IPS-NIHi11 (cell line): ENCODE results near the gene FANCC.

Experiments used
- DNase-seq: peaks from one replicate; pipeline ENCODE4 v3.0.0; 2012; ENCODE audit warnings: mixed read lengths, low spot score

The FANCC gene

DNA sequence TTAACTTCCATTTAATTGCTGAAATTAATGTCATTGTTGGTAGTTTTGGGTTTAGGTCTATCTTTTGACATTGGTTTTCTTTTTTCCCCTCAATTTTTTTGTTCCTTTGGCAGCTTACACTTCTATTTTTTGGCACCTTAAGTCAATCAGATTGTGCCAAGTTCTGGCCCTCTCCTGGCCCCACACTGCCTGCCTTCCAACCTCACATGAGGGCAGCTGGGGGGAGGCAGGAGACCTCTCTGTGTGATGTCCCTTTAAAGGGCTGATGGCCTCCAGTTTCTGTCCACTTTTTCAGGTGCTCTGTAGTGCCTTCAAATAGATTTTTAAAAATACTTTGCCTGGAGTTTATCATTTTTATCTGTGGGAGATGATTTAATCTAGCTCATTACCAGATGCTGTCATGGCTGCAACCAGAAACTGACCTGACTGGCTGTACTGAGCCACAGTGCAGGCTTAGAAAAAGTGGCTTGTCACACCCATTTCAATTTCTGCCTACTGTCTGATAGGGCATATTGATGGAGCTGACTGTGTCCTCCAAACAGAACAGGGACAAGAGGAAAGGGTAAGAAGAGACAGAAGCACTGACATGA, 196.6 kb downstream of the FANCC start:
- no peak for DNase-seq

DNA sequence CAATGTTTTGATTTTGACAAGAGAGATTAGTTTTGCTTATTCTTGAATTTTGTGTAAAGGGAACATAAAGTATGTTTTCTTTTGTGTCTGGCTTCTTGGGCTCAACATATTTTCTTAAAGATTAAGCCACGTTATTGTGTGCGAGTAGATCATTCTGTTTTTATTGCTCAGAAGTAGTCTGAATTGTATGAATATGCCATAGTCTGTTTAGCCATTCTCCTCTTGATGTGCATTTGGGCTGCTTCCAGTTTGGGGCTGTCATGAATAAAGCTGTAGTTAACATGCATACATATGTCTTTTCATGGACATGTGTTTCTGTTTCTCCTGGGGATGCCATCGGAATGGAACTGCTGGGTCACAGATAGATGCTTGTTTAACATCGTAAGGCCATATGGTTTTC, 198.9 kb downstream of the FANCC start:
- DNase-seq = no peak

- no peak for DNase-seq
Measured at GRCh38 chr9:95116808-95117204, 200.7 kb downstream of the FANCC start.

DNA sequence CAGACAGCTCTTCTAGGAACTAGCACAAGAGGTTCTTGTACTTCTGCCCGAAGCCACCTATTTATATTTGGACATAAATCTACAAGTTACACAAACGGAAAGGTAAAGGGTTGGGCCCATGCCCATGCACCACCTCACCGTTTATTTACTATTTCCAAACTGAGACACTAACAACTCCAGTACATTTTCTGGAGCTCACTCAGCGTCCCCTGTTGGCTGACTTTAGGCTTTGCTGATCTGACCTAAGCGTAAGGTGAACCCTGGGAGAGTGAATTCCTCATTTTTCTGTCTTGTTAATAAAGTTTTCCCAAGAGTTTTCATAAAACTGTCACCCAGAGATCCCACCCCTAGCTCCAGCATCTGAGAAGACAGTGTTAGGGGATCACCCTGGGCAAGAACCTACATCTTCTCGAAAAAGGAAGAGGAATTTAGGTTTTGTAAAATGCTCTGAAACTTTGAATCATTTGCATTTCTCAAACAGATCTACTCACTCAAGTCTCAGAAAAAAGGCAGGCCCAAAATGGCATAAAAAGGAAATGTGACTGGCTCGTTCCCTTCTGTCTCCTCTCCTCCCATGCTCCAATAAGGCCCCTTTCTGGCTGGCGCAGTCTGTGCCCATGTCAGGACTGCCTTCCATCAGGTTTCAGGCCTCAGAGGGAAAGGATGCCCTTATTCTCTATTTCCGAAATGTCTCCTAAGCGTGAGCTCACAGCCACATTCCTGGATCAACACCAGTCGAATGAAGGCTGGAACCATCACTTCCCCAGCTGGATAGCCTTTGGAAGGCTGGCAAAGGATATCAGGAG, 201.3 kb downstream of the FANCC start:
- DNase-seq = no peak

GRCh38 chr9:95115104-95115503, 202.4 kb downstream of the FANCC start:
- DNase-seq = no peak

DNA sequence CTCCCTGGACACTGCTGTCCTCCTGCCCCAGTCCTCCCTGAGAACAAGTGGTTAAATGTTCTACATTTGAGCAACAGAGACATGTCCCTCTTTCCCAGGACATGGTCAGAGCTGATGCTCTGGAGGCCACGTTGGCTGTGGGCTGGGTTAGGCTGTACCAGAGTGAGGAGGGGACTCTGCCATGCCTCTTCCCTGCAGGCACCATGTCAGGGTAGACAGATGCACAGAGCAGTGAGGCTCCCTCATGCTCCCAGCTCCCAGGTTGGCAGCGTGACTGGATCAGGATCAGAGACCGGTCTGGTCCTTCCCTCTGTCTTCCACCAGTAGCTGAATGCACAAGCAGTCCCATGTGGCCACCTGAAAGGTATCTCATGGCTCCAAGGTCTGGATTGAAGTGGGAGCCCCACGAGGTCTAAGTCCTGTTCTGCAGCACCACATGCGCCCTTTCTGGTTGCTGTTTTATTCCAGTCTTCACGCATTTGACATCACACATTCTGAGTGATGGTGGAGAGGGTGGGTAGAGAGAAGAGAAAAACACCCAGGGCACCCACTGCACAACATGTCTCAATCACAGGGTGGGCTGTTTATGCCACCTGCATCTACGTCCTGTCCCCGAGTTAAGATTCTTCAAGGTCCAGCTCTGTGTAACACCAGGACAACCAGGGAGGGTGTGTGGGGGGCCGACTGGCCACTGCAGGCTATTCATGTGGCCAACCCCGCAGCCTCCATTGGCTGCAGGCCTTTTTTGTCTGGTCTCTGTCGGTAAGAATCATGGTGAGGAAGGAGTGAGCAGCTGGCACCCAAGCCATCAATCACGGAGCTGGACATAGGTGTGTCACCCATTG, 204.9 kb downstream of the FANCC start:
- DNase-seq = no peak

DNA sequence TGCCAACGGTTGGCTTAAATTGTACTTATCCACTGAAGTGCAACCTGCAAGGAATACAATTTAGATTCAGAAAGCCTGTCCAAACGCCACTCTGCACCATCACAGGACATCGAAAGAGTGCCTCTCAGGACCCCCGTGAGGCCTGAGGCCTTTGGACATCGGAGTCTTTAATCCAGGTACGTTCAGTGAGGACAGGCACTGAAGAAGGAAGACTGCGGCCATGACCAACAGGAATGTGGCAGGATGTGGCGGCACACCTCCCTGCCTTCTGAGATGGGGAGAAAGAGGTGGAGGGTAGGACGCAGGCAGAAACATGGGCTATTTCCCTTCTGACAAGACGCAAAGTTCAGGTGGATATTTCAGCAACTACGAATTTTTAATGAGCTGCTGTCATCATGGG, 205.8 kb downstream of the FANCC start:
- no peak for DNase-seq

DNA sequence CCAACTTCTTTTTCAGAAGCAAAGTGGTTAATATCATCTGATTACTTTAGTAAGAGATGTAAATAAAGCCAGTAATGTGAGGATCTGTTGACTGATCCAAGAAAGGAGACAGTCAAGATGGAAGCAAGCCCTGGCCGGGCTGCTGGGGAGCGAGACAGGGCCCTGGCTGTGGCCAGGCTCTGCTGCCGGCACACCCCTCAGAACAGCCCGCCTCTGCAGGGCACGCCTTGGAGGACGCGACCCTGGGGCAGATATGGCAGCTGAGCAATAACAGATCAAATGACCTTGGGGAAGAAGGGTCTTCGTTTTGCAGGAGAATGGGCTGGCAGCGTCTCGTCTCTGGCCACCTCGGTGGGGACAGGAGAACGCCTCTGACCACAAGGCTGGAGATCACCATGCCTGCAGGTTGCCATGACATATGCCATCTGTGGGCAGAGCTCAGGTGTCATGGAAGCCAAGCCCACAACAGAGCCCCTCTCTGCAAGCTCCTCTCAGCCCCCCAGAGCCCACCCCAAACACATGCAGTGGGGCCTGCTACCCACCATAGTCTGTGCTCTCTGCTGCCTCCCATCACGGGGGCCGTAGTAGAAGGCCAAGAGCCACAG, 206.5 kb downstream of the FANCC start:
- DNase-seq = no peak

- DNase-seq = no peak
Measured at GRCh38 chr9:95109456-95109855, 208.1 kb downstream of the FANCC start.

DNA sequence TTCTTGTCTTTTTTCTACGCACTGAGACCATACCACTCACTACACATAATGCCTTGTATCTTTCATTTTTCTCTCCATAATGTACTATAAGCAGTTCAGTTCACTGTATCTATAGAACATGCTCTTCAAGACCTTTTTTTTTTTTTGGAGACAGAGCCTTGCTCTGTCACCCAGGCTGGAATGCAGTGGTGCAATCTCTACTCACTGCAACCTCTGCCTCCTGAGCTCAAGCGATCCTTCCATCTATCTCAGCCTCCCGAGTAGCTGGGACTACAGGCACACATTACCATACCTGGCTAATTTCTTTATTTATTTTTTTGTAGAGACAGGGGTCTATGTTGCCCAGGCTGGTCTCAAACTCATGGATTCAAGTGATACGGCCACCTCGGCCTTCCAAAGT, 208.7 kb downstream of the FANCC start:
- DNase-seq = no peak

DNA sequence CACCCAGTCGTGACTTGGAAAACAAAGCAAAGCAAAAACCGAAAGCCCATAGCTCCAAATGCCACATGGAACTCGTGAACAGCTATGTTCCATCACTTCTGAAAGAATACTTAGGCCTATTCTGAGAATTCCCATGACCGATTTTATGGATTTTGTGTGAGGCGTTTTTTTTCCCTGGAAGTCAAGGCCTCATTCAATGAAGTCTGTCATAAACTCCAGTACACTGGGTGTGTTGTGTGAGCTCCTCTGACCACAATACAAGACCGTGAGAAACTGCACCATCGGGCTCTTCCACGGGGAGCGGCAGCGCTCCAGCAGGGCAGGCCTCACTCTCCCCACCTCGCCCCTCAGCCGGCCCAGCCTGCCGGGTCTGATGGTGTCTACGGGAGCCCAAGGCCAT, 209.5 kb downstream of the FANCC start:
- DNase-seq = no peak

- no peak for DNase-seq
Measured at GRCh38 chr9:95107001-95107749, 210.3 kb downstream of the FANCC start.

GRCh38 chr9:95105519-95106287, 211.8 kb downstream of the FANCC start:
- DNase-seq = no peak

DNA sequence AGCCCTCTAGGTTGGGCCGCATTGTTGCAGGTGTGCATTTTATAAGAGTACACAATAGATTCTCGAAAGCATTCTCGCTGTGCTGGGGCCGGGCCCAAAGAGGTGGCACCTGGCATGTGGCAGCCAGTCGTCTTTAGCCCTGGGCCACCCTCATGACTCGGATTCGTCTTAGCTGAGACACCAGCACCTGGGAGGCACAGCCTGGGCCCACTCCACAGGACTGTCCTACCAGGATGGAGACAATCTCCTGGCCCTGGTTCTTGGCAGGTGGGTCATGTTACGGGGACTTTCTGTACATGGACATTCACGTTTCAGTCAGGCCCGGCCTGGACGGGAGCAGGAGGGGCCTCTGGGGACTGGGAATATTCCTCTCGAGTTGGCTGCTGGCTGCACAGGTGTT, 212.5 kb downstream of the FANCC start:
- no peak for DNase-seq

GRCh38 chr9:95104581-95104960, 212.9 kb downstream of the FANCC start:
- no peak for DNase-seq

- DNase-seq = no peak
Measured at GRCh38 chr9:95103871-95104580, 213.5 kb downstream of the FANCC start.

- no peak for DNase-seq
Measured at GRCh38 chr9:95103281-95103771, 214.2 kb downstream of the FANCC start.

DNA sequence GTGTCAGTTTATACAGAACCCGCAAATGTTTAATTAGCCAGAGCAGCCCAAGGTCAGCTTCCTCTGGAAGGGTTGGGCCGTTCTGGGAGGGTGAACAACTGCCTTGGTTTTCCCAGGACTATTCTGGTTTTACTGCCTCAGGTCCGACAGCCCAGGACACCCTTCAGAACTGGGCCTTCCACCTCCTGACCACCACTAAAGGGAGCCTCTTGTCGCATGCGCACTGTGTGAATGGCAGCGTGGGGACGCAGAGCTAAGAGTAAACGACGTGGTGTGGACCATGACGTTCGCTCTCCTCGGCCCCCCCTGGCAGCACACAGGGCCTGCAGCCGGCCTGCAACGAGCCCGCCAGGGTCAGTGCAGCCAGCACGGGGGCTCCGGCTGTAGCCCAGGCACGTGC, 214.9 kb downstream of the FANCC start:
- DNase-seq = no peak

GRCh38 chr9:95102001-95102433, 215.5 kb downstream of the FANCC start:
- DNase-seq = no peak

DNA sequence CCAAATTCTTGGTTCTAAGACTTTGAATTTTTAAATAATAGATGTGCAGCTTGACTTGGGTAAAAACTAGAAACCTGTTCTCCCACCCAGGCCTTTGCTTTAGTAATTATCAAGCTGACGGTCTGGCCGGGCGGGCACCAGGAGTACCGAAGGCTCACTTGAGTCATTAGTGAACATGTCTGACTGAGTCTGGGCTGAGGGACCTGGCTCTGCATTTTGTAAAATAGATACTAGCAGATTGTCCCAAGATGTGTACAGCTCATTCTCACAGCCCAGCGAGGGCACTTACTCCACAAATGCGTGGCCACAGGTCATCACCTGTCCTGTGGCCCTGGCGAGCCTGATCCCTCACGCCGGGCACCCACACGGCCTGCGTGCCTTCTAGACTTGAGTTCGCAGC, 216.2 kb downstream of the FANCC start:
- DNase-seq = no peak
